MM.1S (cell line): ENCODE data around the gene FRMD8.

ENCODE experiments used
- DNase-seq: peaks from one replicate; pipeline ENCODE4 v3.0.0-alpha.2; 2015
- H2AFZ ChIP-seq: fragments of 300-600 bp; sonication (generic); 2 replicates; pipeline ENCODE4 v1.6.0; 2016; ENCODE audit warnings: antibody characterized with exemption, low read length
- H3F3A ChIP-seq: fragments of 300-600 bp; sonication (generic); 2 replicates; pipeline ENCODE4 v1.6.1; 2016; ENCODE audit warnings: mild to moderate bottlenecking, antibody characterized with exemption, low read length, moderate library complexity, mixed read lengths; ENCODE audit not compliant: insufficient read depth
- H3K27ac ChIP-seq: fragments of 300-600 bp; sonication (generic); 2 replicates; pipeline ENCODE4 v1.5.1; 2016; ENCODE audit warnings: mild to moderate bottlenecking, low read length
- H3K27me3 ChIP-seq: fragments of 300-600 bp; sonication (generic); replicated peaks from 2 replicates; pipeline ENCODE4 v1.6.0; 2016; ENCODE audit warnings: low read length; ENCODE audit not compliant: insufficient read depth
- H3K36me3 ChIP-seq: fragments of 300-600 bp; sonication (generic); replicated peaks from 2 replicates; pipeline ENCODE4 v1.6.1; 2016; ENCODE audit warnings: mild to moderate bottlenecking, low read length, mixed read lengths; ENCODE audit not compliant: insufficient read depth
- H3K4me1 ChIP-seq: fragments of 300-600 bp; sonication (generic); 2 replicates; pipeline ENCODE4 v1.6.1; 2016; ENCODE audit warnings: low read length, mixed read lengths
- H3K4me2 ChIP-seq: fragments of 300-600 bp; sonication (generic); 2 replicates; pipeline ENCODE4 v1.6.0; 2016; ENCODE audit warnings: low read depth, low read length
- H3K4me3 ChIP-seq: fragments of 300-600 bp; sonication (generic); 2 replicates; pipeline ENCODE4 v1.5.1; 2016; ENCODE audit warnings: low read length, mixed read lengths
- H3K79me2 ChIP-seq: fragments of 300-600 bp; sonication (generic); 2 replicates; pipeline ENCODE4 v1.6.1; 2016; ENCODE audit warnings: mixed run types, low read length, mixed read lengths
- H3K9ac ChIP-seq: fragments of 300-600 bp; sonication (generic); 2 replicates; pipeline ENCODE4 v1.6.1; 2016; ENCODE audit warnings: low read length, mixed read lengths
- H3K9me2 ChIP-seq: fragments of 300-600 bp; sonication (generic); replicated peaks from 2 replicates; pipeline ENCODE4 v1.6.1; 2016; ENCODE audit warnings: mild to moderate bottlenecking, low read length, mixed read lengths; ENCODE audit not compliant: insufficient read depth
- H3K9me3 ChIP-seq: fragments of 300-600 bp; sonication (generic); replicated peaks from 2 replicates; pipeline ENCODE4 v1.6.1; 2016; ENCODE audit warnings: mild to moderate bottlenecking, low read length, mixed read lengths; ENCODE audit not compliant: insufficient read depth
- H4K20me1 ChIP-seq: fragments of 300-600 bp; sonication (generic); 2 replicates; pipeline ENCODE4 v1.6.1; 2016; ENCODE audit warnings: mild to moderate bottlenecking, low read length, moderate library complexity, mixed read lengths; ENCODE audit not compliant: insufficient read depth
- EZH2 ChIP-seq: fragments of 300-600 bp; sonication (generic); optimal IDR thresholded peaks from 2 replicates; pipeline ENCODE3; 2017; ENCODE audit warnings: low read depth, mild to moderate bottlenecking, antibody characterized with exemption, low read length, mixed read lengths
- EZH2phosphoT487 ChIP-seq: fragments of 300-600 bp; sonication (generic); IDR thresholded peaks from 2 replicates; pipeline ENCODE4 v1.6.1; 2018; ENCODE audit warnings: antibody characterized with exemption, low read length
- TF ChIP-seq, protein P1 (sequence below): fragments of 300-600 bp; sonication (generic); IDR thresholded peaks from 2 replicates; pipeline ENCODE4 v1.5.1; 2016; ENCODE audit warnings: antibody characterized with exemption, low read length, mixed read lengths

The FRMD8 gene

DNA sequence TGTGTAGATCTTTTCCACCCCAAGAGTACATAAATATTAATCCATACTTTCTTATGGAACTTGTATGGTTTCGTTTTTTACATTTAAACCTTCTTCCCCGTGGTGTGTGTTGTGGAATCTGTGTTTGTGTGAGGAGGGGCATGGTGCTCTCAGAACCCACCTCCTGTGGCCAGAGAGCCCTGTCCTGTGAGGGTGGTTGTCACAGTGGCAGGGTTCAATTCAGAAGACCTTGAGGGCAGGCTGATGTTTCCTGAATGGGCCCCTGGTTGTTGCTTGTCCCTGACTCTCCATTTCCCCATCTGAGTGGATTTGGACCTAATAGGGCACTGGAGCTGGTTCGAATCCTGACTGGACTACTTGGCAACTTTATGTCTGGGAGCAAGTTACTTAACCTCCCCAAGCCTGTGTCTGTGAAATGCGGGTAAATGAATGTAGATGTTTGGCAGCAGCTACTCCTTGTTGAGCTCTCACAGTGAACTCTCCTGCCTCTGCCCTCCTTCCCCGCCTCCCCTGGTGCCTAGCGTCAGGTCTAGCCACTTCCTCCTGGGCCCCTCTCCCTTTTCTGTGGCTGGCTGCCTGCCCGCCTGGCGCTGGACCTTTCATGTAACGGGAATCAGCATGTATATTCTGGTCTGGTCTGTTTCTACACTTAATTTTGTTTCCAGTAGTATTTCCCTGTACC lies 43.4 kb downstream of the FRMD8 start:
- Histone ChIP-seq H3K27me3 (no peaks in the 10 kb centered on the region), H3K9me2 (no peaks in the 10 kb centered on the region), H4K20me1 (0 out of 2 replicates have a peak, but pooled peaks cover 3% of the 10 kb centered on the region), H3K4me1 (peaks cover 66% of the 10 kb centered on the region), H3K4me3 (peak overlapping the region; percentile 13; the same call in 1 of the 2 replicates), H3K27ac (peak overlapping the region; percentile 100), H3K4me2 (peak overlapping the region; percentile 99), H3K9ac (peak overlapping the region; percentile 100), H3K36me3 (no peaks in the 10 kb centered on the region), H3K79me2 (peaks cover 90% of the 10 kb centered on the region), H3K9me3 (no peaks in the 10 kb centered on the region), H3F3A (peaks cover 100% of the 10 kb centered on the region), H2AFZ (no peak overlapping the region)
- TF ChIP-seq EZH2 (no peak), EZH2phosphoT487 (no peak)
- TF ChIP-seq, protein P1, sequence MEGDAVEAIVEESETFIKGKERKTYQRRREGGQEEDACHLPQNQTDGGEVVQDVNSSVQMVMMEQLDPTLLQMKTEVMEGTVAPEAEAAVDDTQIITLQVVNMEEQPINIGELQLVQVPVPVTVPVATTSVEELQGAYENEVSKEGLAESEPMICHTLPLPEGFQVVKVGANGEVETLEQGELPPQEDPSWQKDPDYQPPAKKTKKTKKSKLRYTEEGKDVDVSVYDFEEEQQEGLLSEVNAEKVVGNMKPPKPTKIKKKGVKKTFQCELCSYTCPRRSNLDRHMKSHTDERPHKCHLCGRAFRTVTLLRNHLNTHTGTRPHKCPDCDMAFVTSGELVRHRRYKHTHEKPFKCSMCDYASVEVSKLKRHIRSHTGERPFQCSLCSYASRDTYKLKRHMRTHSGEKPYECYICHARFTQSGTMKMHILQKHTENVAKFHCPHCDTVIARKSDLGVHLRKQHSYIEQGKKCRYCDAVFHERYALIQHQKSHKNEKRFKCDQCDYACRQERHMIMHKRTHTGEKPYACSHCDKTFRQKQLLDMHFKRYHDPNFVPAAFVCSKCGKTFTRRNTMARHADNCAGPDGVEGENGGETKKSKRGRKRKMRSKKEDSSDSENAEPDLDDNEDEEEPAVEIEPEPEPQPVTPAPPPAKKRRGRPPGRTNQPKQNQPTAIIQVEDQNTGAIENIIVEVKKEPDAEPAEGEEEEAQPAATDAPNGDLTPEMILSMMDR, result no peak
- peak; percentile 64 for DNase-seq

DNA sequence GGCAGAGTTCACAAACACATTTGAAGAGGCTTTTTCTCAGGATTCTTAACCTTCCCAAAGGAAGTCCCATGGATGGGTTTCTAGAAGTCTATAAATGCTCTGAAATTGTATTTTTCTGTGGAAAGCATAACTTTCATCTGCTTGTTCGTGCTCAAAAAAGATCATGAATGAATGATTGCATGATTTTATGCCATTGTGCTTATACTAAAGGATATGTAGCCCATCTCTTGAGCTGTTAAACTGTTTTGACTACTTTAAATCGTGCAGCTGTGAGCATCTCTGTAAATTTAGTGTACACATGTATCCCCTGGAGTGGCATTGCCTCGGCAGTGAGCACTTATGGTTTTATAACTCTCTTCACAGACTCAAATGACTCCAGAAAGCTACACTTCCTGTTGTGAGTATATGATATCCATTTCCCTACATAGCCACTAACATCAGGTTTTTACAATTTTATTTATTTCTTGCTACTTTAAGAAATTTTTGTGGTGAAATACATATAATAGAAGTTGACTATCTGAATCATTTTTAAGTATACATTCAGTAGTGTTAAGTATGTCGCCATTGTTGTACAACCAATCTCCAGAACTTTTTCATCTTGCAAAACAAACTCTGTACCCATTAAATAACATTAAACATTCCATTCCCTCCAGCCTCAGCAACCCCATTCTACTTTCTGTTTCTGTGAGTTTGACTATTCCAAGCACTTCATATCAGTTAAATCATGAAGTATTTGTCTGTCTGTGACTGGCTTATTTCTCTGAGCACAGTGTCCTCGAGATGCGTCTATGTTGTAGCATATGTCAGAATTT lies 44.2 kb downstream of the FRMD8 start:
- H3K27me3 ChIP-seq, result no peaks in the 10 kb centered on the region
- no peaks in the 10 kb centered on the region for H4K20me1 ChIP-seq
- H3K4me1 ChIP-seq, result peaks cover 74% of the 10 kb centered on the region
- H3K27ac ChIP-seq, result peak overlapping the region; percentile 100
- H3K79me2 ChIP-seq, result peaks cover 90% of the 10 kb centered on the region
- peak overlapping the region; percentile 99 for H3K4me2 ChIP-seq
- H3K9me2 ChIP-seq, result no peaks in the 10 kb centered on the region
- H3K9me3 ChIP-seq, result no peaks in the 10 kb centered on the region
- H3K36me3 ChIP-seq, result no peaks in the 10 kb centered on the region
- DNase-seq, result peak; percentile 42
- H2AFZ ChIP-seq, result no peak overlapping the region
- peak overlapping the region; percentile 13; the same call in 1 of the 2 replicates for H3K4me3 ChIP-seq
- TF ChIP-seq EZH2phosphoT487 (no peak), EZH2 (no peak)
- TF ChIP-seq, protein P1, result no peak
- peaks cover 100% of the 10 kb centered on the region for H3F3A ChIP-seq
- peak overlapping the region; percentile 100; the same call in 1 of the 2 replicates for H3K9ac ChIP-seq

DNA sequence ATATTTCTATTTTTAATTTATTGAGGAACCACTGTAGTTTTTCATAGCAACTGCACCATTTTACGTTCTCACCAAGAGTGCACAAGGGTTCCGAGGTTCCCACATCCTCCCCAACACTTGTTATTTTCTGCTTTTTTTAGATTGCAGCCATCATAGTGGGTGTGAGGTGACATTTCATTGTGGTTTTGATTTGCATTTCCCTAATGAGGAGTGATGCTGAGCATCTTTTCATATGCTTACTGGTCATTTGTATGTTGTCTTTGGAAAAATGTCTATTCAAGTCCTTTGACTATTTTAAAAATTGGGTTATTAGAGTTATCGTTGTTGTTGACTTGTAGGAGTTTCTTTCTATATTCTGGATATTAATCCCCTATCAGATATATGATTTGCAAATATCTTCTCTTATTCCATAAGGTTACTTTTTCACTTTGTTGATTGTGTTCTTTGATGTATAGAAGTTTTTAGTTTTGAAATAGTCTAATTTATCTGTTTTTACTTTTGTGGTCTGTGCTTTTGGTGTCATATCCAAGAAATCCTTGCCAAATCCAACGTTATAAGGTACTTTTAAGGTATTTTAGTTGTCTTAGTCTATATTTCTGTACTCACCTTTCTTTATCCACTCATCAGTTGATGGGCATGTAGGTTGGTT lies 45.1 kb downstream of the FRMD8 start:
- TF ChIP-seq, protein P1, result no peak
- no peak for TF ChIP-seq EZH2
- no peak for TF ChIP-seq EZH2phosphoT487
- H3K4me3 ChIP-seq, result no peak overlapping the region
- peaks cover 90% of the 10 kb centered on the region for H3K79me2 ChIP-seq
- H3K9me3 ChIP-seq, result no peaks in the 10 kb centered on the region
- no peaks in the 10 kb centered on the region for H3K36me3 ChIP-seq
- peak; percentile 72 for DNase-seq
- peaks cover 99% of the 10 kb centered on the region for H3F3A ChIP-seq
- H3K27me3 ChIP-seq, result no peaks in the 10 kb centered on the region
- no peaks in the 10 kb centered on the region for H4K20me1 ChIP-seq
- H3K27ac ChIP-seq, result peak overlapping the region; percentile 100
- no peak overlapping the region for H2AFZ ChIP-seq
- H3K9ac ChIP-seq, result peak overlapping the region; percentile 36; the same call in 1 of the 2 replicates
- H3K9me2 ChIP-seq, result no peaks in the 10 kb centered on the region
- H3K4me2 ChIP-seq, result peak overlapping the region; percentile 99; the same call in 1 of the 2 replicates
- peaks cover 80% of the 10 kb centered on the region for H3K4me1 ChIP-seq
